GM21515 (cell line): ENCODE results near the gene OR5K3.
"Not testable (repeated sequence)": the region's sequence is repeated elsewhere in the genome, so short reads cannot be mapped to it uniquely, and the experiment has no call there.

ENCODE experiments used
- ATAC-seq: cut with Tn5 transposase; IDR thresholded peaks from one replicate; pipeline ENCODE4 v1.9.1; 2021; ENCODE audit not compliant: unreplicated experiment

The OR5K3 gene, protein sequence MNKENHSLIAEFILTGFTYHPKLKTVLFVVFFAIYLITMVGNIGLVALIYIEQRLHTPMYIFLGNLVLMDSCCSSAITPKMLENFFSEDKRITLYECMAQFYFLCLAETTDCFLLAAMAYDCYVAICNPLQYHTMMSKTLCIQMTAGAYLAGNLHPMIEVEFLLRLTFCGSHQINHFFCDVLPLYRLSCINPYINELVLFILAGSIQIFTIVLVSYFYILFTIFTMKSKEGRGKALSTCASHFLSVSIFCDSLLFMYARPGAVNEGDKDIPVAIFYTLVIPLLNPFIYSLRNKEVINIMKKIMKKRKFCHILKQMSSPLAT

DNA sequence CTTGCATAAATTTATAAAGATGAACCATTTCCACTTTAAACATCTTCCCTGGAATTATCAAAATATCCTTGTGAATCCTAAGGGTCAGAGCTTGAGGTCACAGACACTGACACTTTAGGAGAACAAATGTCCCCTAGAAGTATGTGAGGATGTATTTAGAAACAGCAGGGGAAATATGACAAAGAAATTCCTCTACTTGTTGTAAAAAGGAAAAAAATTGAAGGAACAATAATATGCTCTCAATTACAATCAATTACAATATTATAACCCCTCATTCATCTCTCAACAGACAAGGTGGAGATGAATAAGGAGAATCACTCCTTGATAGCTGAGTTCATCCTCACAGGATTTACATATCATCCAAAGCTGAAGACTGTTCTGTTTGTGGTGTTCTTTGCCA, at the start of gene OR5K3:
Gene OR5K3, plus strand, starts transcription at position 301 of the 400 bp plus-strand sequence. Its CDS starts 0 bp downstream, at position 301.
- no peak for ATAC-seq

DNA sequence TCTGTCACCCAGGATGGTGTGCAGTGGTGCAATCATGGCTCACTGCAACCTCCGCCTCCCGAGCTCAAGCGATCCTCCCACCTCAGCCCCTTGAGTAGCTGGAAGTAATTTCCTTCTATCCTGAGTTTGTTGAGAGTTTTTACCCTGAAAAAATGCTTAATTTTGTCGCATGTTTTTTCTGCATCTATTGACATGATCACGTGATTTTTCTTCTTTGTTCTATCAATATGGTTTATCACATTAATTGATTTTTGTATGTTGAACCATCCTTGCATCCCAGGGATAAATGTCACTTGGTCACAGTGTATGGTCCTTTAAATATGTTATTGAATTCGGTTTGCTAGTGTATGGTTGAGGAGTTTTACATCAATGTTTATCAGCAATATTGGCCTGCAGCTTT, 48.7 kb upstream of the OR5K3 start:
- no peak for ATAC-seq

DNA sequence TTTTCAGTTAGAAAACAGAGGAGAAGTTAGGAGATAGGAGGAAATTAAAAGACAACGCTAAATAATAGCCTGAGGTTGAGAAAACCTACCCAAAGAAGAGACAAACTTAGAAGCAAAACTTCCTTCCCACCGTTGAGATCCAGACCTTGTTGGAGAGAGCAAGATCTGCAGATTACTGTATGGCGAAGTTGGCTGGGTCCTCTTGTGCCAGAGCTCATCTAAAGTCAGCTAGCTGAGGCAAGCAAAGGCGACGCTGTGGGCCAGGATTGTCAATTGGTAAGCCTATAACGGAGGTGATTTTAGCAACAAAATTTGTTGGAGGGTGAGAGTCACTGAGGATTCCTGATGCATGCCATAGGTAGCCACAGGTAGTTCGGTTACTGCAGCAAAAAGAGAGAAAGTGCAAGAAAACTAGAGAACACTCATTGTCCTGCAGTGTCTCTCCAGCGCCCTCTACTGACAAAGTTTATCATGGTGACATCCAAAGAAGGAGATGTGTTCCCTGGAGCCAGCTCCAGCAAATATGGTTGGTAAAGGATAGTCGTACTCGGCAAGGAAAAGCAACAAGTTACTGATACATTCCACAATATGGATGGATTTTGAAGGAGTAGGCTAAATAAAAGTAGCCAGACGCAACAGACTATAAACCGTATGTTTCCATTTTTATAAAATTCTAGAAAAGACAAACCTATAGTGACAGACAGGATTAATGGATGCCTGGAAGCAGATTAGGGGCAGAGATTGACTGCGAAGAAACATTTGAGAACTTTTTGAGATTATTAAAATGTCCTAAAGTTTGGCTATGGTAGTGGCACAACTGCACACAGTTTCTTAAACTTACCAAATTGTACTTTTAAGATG, 46.6 kb upstream of the OR5K3 start:
- peak; percentile 51 for ATAC-seq

DNA sequence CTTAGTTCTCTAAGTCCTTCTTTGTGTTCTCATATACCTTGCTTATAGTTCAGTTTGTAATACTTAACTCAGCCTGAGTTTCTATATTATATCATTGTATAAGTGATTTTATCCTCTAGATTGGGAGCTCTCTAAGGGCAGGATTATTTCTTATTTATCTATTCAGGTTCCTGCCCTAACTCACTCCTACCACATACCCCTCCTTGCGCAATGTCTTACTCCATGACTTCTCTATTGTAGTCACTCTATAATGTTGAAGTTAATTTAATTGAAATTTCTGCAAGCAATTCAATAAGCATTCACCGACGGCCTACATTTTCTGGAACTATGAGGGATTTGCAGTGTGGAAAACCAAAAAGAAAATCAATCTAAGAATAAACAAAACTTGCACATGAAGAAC, 40.4 kb upstream of the OR5K3 start:
- no peak for ATAC-seq

DNA sequence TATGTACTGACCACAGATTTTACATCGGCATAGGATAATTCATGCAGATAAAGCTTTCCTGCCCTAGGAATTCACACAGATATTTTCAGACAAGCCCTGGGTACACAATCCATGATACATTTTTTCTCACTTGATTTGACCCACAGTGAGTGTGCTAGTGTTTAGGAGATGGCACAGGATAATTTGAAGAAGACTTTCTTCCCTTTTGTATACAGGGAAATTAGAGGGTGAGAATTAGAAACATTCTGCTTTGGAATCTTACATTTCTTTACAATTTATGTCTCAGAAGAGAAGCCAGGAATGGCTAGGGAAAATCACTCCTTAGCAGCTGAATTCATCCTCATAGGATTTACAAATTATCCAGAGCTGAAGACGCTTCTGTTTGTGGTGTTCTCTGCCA, 36.9 kb upstream of the OR5K3 start, which contains the start of gene OR5K4:
Gene OR5K4, plus strand, starts transcription at position 301 of the 400 bp plus-strand sequence. Its CDS starts 0 bp downstream, at position 301.
- ATAC-seq = no peak

DNA sequence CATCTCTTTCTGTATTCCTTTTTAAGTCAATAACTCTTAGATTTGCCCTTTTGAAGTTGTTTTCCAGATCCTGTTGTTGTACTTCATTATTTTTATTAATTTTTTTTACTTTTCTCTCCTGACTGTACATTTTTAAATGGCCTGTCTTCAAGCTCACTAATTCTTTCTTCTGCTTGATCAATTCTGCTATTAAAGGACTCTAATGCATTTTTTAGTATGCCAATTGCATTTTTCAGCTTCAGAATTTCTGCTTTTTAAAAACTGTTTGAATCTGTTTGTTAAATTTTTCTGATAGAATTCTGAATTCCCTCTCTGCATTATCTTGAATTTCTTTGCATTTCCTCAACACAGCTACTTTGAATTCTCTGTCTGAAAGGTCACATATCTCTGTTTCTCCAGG, 31.2 kb upstream of the OR5K3 start:
- ATAC-seq = no peak

DNA sequence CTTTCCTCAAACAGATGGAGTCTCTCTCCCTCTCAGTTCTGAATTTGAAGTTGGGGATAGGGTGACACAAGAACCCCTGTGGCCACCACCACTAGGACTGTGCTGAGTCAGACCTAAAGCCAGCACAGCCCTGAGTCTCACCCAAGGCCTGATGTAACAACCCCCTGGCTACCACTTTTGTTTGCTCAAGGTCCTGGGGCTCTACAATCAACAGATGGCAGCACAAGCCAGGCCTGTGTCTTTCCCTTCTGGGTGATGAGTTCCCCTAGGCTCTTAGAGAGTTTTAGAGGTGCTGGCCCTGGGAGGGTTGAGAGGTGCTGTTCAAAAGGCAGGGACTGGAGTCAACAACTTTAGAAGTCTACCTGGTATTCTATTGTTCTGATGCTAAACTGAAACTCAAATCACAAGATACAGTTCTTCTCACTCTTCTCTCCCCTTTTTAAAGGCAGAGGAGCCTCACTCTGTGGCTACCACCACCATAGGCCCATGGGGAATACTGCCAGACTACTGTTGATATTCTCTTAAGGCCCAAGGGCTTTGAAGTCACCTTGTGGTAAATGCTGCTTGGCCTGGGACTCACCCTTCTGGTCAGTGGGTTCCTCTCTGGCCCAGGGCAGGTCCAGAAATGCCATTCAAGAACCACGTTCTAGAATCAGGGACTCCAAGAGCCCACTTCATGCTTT, 30.3 kb upstream of the OR5K3 start:
- ATAC-seq = peak; percentile 79

DNA sequence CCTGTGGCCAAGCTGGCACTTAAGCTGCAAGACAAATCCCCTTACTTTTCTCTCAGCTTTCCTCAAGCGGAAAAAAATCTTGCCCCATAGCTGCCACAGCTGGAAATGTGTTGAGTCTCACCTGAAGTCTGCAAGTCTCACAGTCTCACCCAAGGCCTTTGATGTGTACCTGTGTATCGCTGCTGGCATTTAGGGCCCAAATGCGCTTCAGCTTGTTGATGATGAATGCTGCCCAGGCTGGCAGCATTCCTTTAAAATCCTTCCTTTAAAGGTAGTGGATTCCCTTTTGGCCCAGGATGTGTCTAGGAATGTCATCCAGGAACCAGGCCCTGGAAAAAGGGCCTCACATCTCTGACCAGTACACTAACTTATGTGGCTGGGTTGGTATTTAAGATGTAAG, 29.8 kb upstream of the OR5K3 start:
- ATAC-seq = no peak

DNA sequence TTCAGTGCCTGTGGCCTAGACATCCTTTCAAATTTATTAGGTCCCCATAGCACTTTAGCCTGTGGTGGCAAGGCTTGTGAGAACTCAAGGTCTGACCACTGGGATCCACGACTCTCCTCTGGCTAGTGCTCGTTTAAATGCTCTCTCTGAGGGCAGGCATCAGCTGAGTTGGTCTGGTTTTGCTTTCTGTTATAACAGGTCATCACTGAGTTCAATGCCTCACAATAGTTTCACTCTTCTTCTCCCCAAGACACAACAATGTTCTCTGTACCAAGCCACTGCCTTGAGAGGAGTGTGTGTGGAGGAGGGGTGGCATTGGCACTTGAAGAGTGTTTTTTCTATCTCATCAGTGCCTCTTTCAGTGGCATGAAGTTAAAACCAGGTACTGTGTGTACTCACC, 29.2 kb upstream of the OR5K3 start:
- peak; percentile 61 for ATAC-seq

DNA sequence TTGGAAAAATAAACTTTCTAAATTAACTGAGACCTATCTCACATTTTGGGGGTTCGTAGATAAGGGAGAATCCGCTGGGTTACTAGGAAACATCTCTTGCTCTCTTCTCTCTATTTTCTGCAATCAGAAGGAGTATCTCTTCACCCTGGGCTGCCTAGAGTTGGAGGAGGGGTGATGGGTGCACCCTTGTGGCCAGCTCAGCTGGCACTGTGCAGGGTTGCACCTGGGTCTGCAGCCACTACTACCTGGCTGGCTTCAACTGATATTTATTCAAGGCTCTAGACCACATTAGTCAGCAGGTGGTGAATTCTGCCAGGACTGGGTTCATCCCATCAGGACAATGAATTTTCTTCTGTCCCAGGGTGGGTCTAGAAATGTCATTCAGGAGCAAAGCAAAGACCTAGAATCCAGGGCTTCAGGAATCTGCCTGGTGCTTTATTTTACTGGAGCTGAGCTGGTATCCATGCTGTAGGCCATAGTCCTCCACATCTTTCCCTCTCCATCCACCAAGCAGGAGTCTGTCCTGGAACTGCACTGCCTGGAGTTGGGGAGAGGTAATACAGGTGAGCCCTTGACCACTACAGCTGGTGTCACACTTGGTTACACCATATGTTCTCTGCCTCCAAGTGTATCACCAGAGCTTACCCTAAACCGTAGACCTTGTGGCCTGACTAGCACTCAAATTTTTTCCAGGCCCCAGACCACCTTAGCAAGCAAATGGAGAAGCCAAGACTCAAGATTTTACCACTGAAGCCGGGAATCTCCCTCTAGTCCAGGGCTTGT, 22.8 kb upstream of the OR5K3 start:
- no peak for ATAC-seq

DNA sequence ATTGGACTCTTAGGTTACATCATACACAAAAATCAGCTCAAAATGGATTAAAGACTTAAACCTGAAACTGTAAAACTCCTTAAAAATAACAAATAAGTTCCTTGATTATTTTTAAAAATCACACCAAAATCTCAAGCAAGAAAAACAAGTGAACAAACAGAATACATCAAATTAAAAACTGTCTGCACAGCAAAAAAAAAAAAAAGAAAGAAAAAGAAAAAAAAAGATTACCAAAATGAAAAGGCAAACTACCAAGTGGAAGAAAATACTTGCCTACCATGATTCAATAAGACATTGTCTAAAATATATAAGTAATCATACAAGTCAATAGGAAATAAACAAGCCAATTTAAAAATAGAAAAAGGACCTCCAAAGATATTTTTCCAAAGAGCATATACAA, 19.3 kb upstream of the OR5K3 start:
- no peak for ATAC-seq

DNA sequence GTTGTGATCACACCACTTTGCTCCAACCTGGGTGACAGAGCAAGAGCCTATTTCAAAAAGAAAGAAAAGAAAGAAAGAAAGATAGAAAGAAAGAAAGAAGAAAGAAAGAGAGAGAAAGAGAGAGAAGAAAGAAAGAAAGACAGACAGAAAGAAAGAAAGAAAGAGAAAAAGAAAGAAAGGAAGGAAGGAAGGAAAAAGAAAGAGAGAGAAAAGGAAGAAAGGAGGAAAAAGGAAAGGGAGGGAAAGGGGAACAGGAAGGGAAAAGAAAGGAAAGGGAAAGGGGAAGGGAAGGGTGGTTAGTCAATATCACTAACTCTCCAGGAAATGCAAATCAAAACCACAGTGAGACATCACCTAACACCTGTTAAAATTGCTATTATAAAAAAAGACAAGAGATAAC, 18.6 kb upstream of the OR5K3 start:
- no peak for ATAC-seq

DNA sequence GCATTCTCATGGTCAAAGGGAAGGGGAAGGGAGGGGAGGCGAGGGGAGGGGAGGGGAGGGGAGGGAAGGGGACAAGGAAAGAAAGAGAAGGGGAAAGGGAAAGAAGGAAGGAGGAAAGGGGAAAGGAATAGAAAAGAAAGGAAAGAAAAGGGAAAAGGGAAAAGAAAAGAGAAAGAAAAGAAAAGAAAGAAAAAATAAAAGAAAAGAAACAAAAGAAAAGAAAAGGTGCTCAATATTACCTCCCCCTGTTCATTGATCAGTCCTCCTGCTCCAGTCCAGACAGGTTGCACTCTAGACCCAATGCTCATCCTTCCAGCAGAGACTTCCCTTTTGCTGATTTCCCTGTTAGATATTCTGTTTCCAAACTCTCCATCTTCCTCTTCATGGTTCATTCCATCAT, 18.0 kb upstream of the OR5K3 start:
- no peak for ATAC-seq

DNA sequence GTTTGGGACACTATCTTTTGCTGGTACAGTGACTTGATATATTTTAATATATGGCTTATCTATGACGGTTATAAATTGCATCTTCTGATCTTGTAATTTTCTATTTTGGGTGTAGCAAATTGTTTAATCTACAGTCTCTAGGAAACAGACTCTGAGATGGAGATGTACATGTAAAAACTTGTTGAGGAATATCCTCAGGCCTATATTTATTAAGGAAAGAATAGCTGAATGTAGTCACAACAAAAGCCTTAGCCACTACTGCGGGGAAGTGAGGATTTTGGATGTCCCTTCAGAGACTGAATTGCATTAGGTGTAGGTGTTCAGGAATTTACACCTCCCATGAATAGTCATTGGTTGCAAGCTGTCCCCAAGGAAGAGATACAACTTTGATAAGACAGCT, 13.8 kb upstream of the OR5K3 start:
- no peak for ATAC-seq

DNA sequence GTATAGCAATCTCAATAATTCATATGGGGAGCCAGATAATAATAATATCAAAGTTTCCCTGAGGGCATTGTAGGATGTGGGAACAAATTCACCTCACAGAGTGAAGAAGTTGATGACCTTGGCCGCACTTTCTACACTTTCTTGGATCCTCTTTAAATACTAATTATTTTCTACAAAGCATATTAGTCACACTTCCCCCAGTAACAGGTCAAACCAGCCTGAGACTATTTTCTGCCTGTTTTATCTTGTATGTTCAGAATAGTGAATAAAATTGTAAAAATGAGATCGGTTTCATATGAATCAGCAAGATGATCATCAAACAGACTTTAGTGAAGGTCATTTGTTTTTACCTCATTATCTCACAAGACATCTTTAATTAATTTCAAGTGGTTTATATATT, 2.3 kb upstream of the OR5K3 start:
- ATAC-seq = no peak

DNA sequence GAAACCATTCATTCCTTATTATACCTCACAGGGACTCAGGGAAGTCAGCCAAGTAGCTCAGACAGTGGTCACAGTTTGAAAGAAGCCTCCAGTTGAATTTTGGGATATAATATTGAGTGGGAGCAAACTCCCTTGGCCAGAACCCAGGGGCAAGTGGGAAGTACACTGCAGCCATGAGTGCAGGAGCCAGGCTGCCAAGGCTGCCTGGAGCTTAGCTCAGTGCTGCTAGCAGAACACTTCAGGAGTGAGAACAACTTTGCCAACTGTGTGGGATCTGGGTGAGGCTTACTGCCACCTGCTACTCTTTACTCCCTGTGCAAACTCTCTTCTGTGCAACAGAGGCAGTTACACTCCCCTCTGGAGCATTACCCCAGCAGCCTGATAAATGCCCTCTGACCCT, 4.6 kb downstream of the OR5K3 start:
- no peak for ATAC-seq

DNA sequence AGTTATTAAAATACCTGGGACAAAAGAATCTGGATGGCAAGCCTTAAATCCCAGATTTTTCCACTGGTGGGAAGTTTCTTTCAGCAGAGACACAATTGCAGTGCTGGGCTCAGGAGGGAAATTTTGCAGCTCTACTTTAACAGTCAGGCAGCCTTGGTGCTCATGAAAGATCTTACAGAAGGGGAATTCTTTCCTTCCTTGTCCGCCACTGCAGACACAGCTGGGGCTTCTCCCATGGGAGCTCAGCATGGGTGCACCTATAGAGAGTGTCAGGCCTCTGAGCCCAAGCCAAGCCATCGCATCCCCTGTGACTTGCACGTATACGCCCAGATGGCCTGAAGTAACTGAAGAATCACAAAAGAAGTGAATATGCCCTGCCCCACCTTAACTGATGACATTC, 6.0 kb downstream of the OR5K3 start:
- not testable (repeated sequence) for ATAC-seq

DNA sequence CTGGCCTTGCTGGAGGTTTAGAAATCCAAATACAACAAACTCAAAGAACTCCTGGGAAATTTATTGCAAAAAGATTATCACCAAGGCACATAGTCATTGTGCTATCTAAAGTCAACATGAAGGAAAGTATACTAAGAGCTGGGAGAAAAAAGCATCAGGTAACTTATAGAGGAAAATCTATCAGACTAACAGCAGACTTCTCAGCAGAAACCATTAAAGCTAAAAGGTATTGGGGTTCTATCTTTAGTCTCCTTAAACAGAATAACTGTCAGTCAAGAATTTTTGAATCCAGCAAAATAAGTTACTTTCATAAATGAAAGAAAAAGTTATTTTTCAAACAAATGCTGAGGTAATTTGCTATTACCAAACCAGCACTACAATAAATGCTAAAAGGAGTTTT, 8.0 kb downstream of the OR5K3 start:
- ATAC-seq = no peak

DNA sequence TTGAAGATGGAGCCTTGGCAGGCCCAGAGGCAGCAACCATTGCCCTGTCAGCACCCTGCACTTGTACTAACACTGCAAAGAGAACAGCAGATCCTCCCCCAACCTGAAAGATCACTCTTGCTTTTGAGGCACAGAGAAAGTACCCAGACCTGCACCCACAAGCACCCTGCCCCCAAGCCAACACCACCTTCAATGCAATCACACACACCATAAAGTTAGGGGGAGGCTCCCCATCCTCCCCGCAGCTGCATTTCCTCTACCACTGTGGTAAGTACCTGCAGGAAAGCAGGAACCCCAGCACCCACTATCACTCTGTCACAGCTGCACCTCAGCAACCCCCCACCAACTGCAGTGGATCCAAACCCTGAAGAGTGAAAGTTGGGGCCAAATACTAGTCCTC, 12.0 kb downstream of the OR5K3 start:
- no peak for ATAC-seq

DNA sequence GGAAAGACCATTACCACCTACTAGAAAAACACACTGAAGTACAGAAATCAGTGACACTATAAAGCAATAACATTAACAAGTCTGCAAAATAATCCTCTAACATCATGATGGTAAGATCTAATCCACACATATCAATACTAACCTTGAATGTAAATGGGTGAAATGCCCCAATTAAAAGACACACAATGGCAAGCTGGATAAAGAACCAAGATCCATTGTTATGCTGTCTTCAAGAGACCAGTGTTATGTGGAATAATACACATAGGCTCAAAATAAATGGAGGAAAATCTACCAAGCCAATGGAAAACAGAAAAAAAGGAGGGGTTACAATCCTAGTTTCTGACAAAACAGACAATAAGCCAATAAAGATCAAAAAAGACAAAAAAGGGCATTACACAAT, 13.5 kb downstream of the OR5K3 start:
- ATAC-seq = no peak

DNA sequence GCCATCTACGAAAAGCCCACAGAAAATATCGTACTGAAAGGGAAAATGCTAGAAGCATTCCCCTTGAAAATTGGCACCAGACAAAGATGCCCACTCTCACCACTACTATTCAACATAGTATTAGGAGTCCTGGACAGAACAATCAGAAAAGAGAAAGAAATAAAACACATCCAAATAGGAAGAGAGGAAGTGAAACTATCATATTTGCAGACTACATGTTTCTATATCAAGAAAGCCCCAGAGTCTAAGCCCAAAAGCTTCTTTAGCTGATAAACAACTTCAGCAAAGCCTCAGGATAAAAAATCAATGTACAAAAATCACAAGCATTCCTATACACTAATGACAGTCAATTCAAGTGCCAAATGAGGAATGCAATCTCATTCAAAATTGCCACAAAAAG, 15.6 kb downstream of the OR5K3 start:
- peak; percentile 63 for ATAC-seq
